Mesenchymal stem cell (in vitro differentiated cells and primary cell): Measurements from ENCODE around the gene PCMTD2.

Experiments used
- DNase-seq: peaks from one replicate; pipeline ENCODE4 v3.0.0-alpha.2; 2013
- H2AFZ ChIP-seq: one replicate; pipeline ENCODE4 v1.6.1; 2013; ENCODE audit warnings: low read depth, mild to moderate bottlenecking, control low read depth, inconsistent platforms, low read length, moderate library complexity
- H2AK5ac ChIP-seq: 2 replicates; pipeline ENCODE4 v1.6.1; 2013; ENCODE audit warnings: low read length, moderate library complexity, mild to moderate bottlenecking, inconsistent platforms; ENCODE audit not compliant: severe bottlenecking
- H2BK120ac ChIP-seq: one replicate; pipeline ENCODE4 v1.6.1; 2013; ENCODE audit warnings: low read depth, mild to moderate bottlenecking, inconsistent platforms, low read length, moderate library complexity
- H2BK12ac ChIP-seq, 2 experiments: one replicate each; pipeline ENCODE4 v1.6.1; 2013; ENCODE audit warnings: inconsistent platforms in 2 of 2, low read length in 2 of 2, mild to moderate bottlenecking in 2 of 2, moderate library complexity in 2 of 2, control low read depth in 1 of 2
- H2BK15ac ChIP-seq: one replicate; pipeline ENCODE4 v1.6.1; 2013; ENCODE audit warnings: mild to moderate bottlenecking, low read depth, inconsistent platforms; ENCODE audit not compliant: poor library complexity, severe bottlenecking
- H2BK5ac ChIP-seq: 2 replicates; pipeline ENCODE4 v1.6.1; 2013; ENCODE audit warnings: low read depth, mild to moderate bottlenecking, low read length, control low read depth, inconsistent platforms; ENCODE audit not compliant: poor library complexity, severe bottlenecking
- H3K14ac ChIP-seq, 2 experiments: one replicate each; pipeline ENCODE4 v1.6.1; 2013; ENCODE audit warnings: inconsistent platforms in 2 of 2, low read length in 2 of 2, control low read depth in 1 of 2, mild to moderate bottlenecking in 1 of 2, moderate library complexity in 1 of 2
- H3K18ac ChIP-seq, 2 experiments: one replicate each; pipeline ENCODE4 v1.6.1; 2013; ENCODE audit warnings: inconsistent platforms in 2 of 2, low read length in 2 of 2, control low read depth in 1 of 2, low read depth in 1 of 2, mild to moderate bottlenecking in 1 of 2
- H3K23ac ChIP-seq, 2 experiments: one replicate each; pipeline ENCODE4 v1.6.1; 2013; ENCODE audit warnings: inconsistent platforms in 2 of 2, low read length in 2 of 2, mild to moderate bottlenecking in 2 of 2, moderate library complexity in 2 of 2, control low read depth in 1 of 2
- H3K27ac ChIP-seq: 2 replicates; pipeline ENCODE4 v1.5.1; 2013; ENCODE audit warnings: mild to moderate bottlenecking, moderate library complexity, low read length, control low read depth, inconsistent platforms; ENCODE audit not compliant: poor library complexity, severe bottlenecking
- H3K27me3 ChIP-seq, 2 experiments: 2 replicates each; pipeline versions ENCODE4 v1.6.1 to v1.7.0; 2013; ENCODE audit warnings: low read length in 2 of 2, mild to moderate bottlenecking in 2 of 2, moderate library complexity in 2 of 2, control low read depth in 1 of 2, inconsistent platforms in 1 of 2; ENCODE audit not compliant: control insufficient read depth in 1 of 2, insufficient read depth in 1 of 2
- H3K36me3 ChIP-seq, 2 experiments: 2 replicates each; pipeline versions ENCODE4 v1.6.1 to v1.7.0; 2013; ENCODE audit warnings: low read length in 2 of 2, control low read depth in 1 of 2, inconsistent platforms in 1 of 2, low read depth in 1 of 2, mild to moderate bottlenecking in 1 of 2; ENCODE audit not compliant: insufficient read depth in 2 of 2, control insufficient read depth in 1 of 2
- H3K4ac ChIP-seq, 2 experiments: one replicate each; pipeline ENCODE4 v1.6.1; 2013; ENCODE audit warnings: inconsistent platforms in 2 of 2, low read length in 2 of 2, mild to moderate bottlenecking in 2 of 2, moderate library complexity in 2 of 2, control low read depth in 1 of 2, low read depth in 1 of 2
- H3K4me1 ChIP-seq: 2 replicates; pipeline ENCODE4 v1.6.1; 2013; ENCODE audit warnings: low read depth, low read length, control low read depth; ENCODE audit not compliant: control insufficient read depth, insufficient read depth
- H3K4me2 ChIP-seq: 2 replicates; pipeline ENCODE4 v1.6.1; 2013; ENCODE audit warnings: low read length, mild to moderate bottlenecking, inconsistent platforms; ENCODE audit not compliant: poor library complexity, severe bottlenecking
- H3K4me3 ChIP-seq, 2 experiments: 2 replicates each; pipeline versions ENCODE4 v1.5.1 to v1.7.0; 2013; ENCODE audit warnings: low read length in 2 of 2, mild to moderate bottlenecking in 2 of 2, control low read depth in 1 of 2, low read depth in 1 of 2; ENCODE audit not compliant: insufficient read depth in 1 of 2
- H3K79me1 ChIP-seq: replicated peaks from 2 replicates; pipeline ENCODE4 v1.6.1; 2013; ENCODE audit warnings: mild to moderate bottlenecking, control low read depth, low read length, inconsistent platforms; ENCODE audit not compliant: poor library complexity, severe bottlenecking
- H3K9ac ChIP-seq: 2 replicates; pipeline ENCODE4 v1.7.0; 2013; ENCODE audit warnings: mild to moderate bottlenecking, low read length, moderate library complexity
- H3K9me3 ChIP-seq: 2 replicates; pipeline ENCODE4 v1.7.0; 2013; ENCODE audit warnings: mild to moderate bottlenecking, low read length; ENCODE audit not compliant: control insufficient read depth
- H4K8ac ChIP-seq: one replicate; pipeline ENCODE4 v1.6.1; 2013; ENCODE audit warnings: inconsistent platforms, mild to moderate bottlenecking, low read length, moderate library complexity
- H4K91ac ChIP-seq: one replicate; pipeline ENCODE4 v1.6.1; 2013; ENCODE audit warnings: mild to moderate bottlenecking, low read length, inconsistent platforms
- WGBS: methylation state at CpG from one replicate; pipeline ENCODE4 v1.1.7; 2013; ENCODE audit warnings: mixed read lengths; 5-methylcytosine and 5-hydroxymethylcytosine counted together

The PCMTD2 gene

DNA sequence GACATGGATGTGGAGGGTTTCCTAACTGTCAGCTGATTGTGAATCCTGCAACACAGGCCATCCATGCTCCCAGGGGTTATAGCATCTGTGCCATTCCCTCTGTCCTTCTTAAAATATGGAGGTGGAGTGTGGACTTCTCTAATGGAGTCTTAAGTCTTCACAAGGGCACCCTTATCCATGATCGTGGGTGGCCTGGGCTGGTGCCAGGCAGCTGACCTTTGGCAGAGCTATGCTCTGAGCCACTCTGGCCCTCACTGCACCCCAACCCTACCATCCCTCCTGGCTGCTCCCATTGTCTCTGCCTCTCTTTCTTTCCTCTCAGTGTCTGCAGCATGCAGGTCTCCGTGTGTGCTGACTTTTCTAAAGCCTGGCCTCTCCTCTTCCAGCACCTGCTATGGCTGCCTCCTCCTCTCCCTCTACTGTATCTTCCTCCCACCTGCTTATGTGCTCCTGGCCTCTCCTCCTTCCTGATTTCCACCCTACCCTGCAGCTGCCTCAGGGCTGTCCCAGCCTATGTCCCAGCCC lies 11.2 kb upstream of the PCMTD2 start:
- no peak overlapping the region for H3K23ac ChIP-seq
- no peak overlapping the region for H2AFZ ChIP-seq
- H2AK5ac ChIP-seq = no peak overlapping the region
- H2BK12ac ChIP-seq = no peak overlapping the region
- peaks cover 5% of the 10 kb centered on the region for H3K4me1 ChIP-seq
- 63% methylated on average over 2 of the region's 2 CpGs for WGBS
- no peak overlapping the region for H2BK5ac ChIP-seq
- no peak overlapping the region for H4K91ac ChIP-seq
- no peaks in the 10 kb centered on the region for H3K36me3 ChIP-seq
- H3K4me3 ChIP-seq = no peak overlapping the region
- H3K27ac ChIP-seq = no peak overlapping the region
- no peaks in the 10 kb centered on the region for H3K9me3 ChIP-seq
- H3K14ac ChIP-seq = no peak overlapping the region
- H3K79me1 ChIP-seq = no peaks in the 10 kb centered on the region
- no peak overlapping the region for H3K9ac ChIP-seq
- H4K8ac ChIP-seq = no peak overlapping the region
- no peak overlapping the region for H3K4ac ChIP-seq
- H2BK15ac ChIP-seq = no peak overlapping the region
- no peak overlapping the region for H3K4me2 ChIP-seq
- H3K18ac ChIP-seq = no peak overlapping the region
- DNase-seq = no peak
- H3K27me3 ChIP-seq = peaks cover 51 to 78% of the 10 kb centered on the region in 2 experiments
- no peak overlapping the region for H2BK120ac ChIP-seq

GRCh38 chr20:64244870-64245603 lies 10.5 kb upstream of the PCMTD2 start:
- Histone ChIP-seq H2AFZ (no peak overlapping the region), H2BK12ac (no peak overlapping the region), H2BK15ac (no peak overlapping the region), H3K14ac (peak overlapping the region in 1 of 2 experiments; percentile 58), H3K27me3 (peaks cover 56 to 81% of the 10 kb centered on the region in 2 experiments), H4K8ac (no peak overlapping the region), H2BK120ac (no peak overlapping the region), H3K9ac (no peak overlapping the region), H3K9me3 (no peaks in the 10 kb centered on the region), H3K4me1 (peaks cover 5% of the 10 kb centered on the region), H3K79me1 (no peaks in the 10 kb centered on the region), H2BK5ac (no peak overlapping the region), H3K4me2 (peak overlapping the region; percentile 12), H3K27ac (no peak overlapping the region), H3K18ac (no peak overlapping the region), H3K4me3 (no peak overlapping the region), H3K23ac (no peak overlapping the region), H3K4ac (no peak overlapping the region), H3K36me3 (no peaks in the 10 kb centered on the region), H4K91ac (no peak overlapping the region), H2AK5ac (no peak overlapping the region)
- 57% methylated on average over 8 of the region's 8 CpGs for WGBS
- no peak for DNase-seq

- Histone ChIP-seq H3K4me3 (no peak overlapping the region), H3K27ac (no peak overlapping the region), H3K36me3 (no peaks in the 10 kb centered on the region)
These were observed 9.6 kb upstream of the PCMTD2 start for GRCh38 chr20:64245746-64246595.

More at GRCh38 chr20:64245746-64246595, 9.6 kb upstream of the PCMTD2 start:
- Histone ChIP-seq H4K91ac (no peak overlapping the region), H2BK5ac (no peak overlapping the region), H2AK5ac (no peak overlapping the region), H3K4ac (no peak overlapping the region), H3K14ac (no peak overlapping the region), H3K27me3 (peaks cover 64 to 83% of the 10 kb centered on the region in 2 experiments), H3K4me2 (no peak overlapping the region), H3K9me3 (no peaks in the 10 kb centered on the region), H2BK12ac (no peak overlapping the region), H3K9ac (no peak overlapping the region), H3K79me1 (no peaks in the 10 kb centered on the region), H2AFZ (no peak overlapping the region), H3K18ac (no peak overlapping the region), H2BK15ac (no peak overlapping the region), H4K8ac (no peak overlapping the region), H3K4me1 (peaks cover 5% of the 10 kb centered on the region), H3K23ac (no peak overlapping the region), H2BK120ac (no peak overlapping the region)
- 72% methylated on average over 9 of the region's 9 CpGs for WGBS
- no peak for DNase-seq
